ENCODE results near the gene STON2. TPM values are rescaled to one million over a fixed set of nuclear protein-coding genes. Genes with fewer than 3 reads are reported as not detected.

The STON2 gene
- total RNA-seq, 1 experiment from 2014 or later: 8.6 TPM

DNA sequence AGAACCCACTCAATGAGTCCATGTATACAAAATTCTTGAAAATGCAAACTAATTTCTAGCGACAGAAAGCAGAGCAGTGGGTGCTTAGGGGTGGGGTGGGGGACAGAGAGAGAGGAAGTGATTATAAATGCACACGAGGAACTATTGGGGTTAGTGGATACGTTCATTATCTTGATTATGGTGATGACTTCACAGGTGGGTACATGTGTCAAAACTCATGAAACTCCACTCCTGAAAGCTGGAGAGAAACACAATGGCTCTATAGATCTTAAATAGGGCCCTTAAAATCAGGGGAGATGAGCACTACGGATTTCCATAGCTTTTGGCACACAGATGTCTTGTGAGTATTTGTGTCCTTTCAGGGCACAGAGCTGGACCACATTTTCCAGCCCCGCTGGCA lies 59.9 kb downstream of the STON2 start:
- no peak for TF ChIP-seq EZH2 (IDR thresholded peaks at IDR 0.05; ENCODE audit: borderline replicate concordance, low read depth, low read length, poor library complexity, severe bottlenecking)
- TF ChIP-seq, protein P1, sequence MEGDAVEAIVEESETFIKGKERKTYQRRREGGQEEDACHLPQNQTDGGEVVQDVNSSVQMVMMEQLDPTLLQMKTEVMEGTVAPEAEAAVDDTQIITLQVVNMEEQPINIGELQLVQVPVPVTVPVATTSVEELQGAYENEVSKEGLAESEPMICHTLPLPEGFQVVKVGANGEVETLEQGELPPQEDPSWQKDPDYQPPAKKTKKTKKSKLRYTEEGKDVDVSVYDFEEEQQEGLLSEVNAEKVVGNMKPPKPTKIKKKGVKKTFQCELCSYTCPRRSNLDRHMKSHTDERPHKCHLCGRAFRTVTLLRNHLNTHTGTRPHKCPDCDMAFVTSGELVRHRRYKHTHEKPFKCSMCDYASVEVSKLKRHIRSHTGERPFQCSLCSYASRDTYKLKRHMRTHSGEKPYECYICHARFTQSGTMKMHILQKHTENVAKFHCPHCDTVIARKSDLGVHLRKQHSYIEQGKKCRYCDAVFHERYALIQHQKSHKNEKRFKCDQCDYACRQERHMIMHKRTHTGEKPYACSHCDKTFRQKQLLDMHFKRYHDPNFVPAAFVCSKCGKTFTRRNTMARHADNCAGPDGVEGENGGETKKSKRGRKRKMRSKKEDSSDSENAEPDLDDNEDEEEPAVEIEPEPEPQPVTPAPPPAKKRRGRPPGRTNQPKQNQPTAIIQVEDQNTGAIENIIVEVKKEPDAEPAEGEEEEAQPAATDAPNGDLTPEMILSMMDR (conservative IDR thresholded peaks at IDR 0.05; ENCODE audit: low read depth, low read length): no peak
- Histone ChIP-seq H3K27me3 (replicated peaks; ENCODE audit: insufficient read depth, low read depth, low read length, poor library complexity) (no peaks in the 10 kb centered on the region), H3K4me1 (ENCODE audit: insufficient read depth, low read length, poor library complexity, severe bottlenecking) (no peaks in the 10 kb centered on the region), H3K4me3 (ENCODE audit: low read depth, low read length, poor library complexity, severe bottlenecking) (no peak overlapping the region), H3K27ac (ENCODE audit: low read depth, low read length, poor library complexity, severe bottlenecking) (no peak overlapping the region), H3K36me3 (ENCODE audit: insufficient read depth, low read length, poor library complexity, severe bottlenecking) (no peaks in the 10 kb centered on the region), H3K9me3 (ENCODE audit: low read depth, low read length, poor library complexity, severe bottlenecking) (no peaks in the 10 kb centered on the region)
- DNase-seq (ENCODE audit: low spot score): no peak
- BruUV-seq (replicated peaks): no TSS peak
- intact Hi-C loops (cut with micrococcal nuclease; ENCODE audit: unreplicated experiment): no loop called here
- POLR2A ChIA-PET (ENCODE audit: low non-redundant PET): no interaction called here
- CTCF ChIA-PET: no interaction called here

DNA sequence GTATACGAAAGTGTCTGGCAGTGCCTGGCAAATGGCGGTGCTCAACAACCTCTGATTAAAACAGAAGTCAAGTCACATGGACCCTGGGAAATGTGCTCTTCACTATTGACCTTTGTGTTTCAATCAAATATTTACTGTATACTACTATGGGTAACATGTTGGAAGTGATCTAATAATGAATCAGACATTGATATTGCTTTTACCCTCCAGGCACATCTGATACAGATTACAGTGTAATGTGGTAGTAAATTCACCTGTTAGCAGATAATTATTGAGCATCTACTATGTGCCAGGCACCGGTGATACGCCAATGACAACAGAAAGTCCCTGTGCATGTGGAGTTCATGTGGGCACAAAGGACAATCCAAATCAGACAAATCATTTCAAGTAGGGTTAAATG lies 63.1 kb downstream of the STON2 start:
- DNase-seq (ENCODE audit: low spot score): no peak
- no peak overlapping the region for H3K4me3 ChIP-seq (ENCODE audit: low read depth, low read length, poor library complexity, severe bottlenecking)
- ChIA-PET CTCF (no interaction called here), POLR2A (ENCODE audit: low non-redundant PET) (no interaction called here)
- no peaks in the 10 kb centered on the region for H3K36me3 ChIP-seq (ENCODE audit: insufficient read depth, low read length, poor library complexity, severe bottlenecking)
- BruUV-seq (replicated peaks): no TSS peak
- TF ChIP-seq, protein P1 (conservative IDR thresholded peaks at IDR 0.05; ENCODE audit: low read depth, low read length): no peak
- no peak for TF ChIP-seq EZH2 (IDR thresholded peaks at IDR 0.05; ENCODE audit: borderline replicate concordance, low read depth, low read length, poor library complexity, severe bottlenecking)
- H3K27me3 ChIP-seq (replicated peaks; ENCODE audit: insufficient read depth, low read depth, low read length, poor library complexity): no peaks in the 10 kb centered on the region
- no peaks in the 10 kb centered on the region for H3K4me1 ChIP-seq (ENCODE audit: insufficient read depth, low read length, poor library complexity, severe bottlenecking)
- H3K27ac ChIP-seq (ENCODE audit: low read depth, low read length, poor library complexity, severe bottlenecking): no peak overlapping the region
- intact Hi-C loops (cut with micrococcal nuclease; ENCODE audit: unreplicated experiment): no loop called here
- H3K9me3 ChIP-seq (ENCODE audit: low read depth, low read length, poor library complexity, severe bottlenecking): no peaks in the 10 kb centered on the region

DNA sequence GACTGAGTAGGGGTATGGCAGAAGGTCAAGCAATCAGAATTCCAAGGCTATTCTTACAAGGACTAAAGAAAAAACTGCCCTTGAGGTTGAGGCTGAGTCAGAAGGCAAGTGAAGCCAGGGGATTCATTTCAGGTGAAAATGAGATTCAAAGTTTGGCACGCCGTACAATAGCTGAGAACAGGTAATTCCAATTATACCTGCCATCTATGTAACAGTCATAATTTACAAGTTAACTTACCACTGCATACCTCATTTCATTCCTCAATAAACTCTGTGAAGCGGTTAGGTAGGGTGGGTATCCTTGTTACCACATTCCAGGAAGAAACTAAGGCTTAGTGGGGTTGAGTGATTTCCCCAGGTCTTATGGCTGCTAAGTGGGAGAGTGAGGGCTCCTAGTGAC lies 64.1 kb downstream of the STON2 start:
- intact Hi-C loops (cut with micrococcal nuclease; ENCODE audit: unreplicated experiment): no loop called here
- BruUV-seq (replicated peaks): no TSS peak
- no peak for DNase-seq (ENCODE audit: low spot score)
- H3K27me3 ChIP-seq (replicated peaks; ENCODE audit: insufficient read depth, low read depth, low read length, poor library complexity): no peaks in the 10 kb centered on the region
- no peaks in the 10 kb centered on the region for H3K9me3 ChIP-seq (ENCODE audit: low read depth, low read length, poor library complexity, severe bottlenecking)
- no peak for TF ChIP-seq EZH2 (IDR thresholded peaks at IDR 0.05; ENCODE audit: borderline replicate concordance, low read depth, low read length, poor library complexity, severe bottlenecking)
- TF ChIP-seq, protein P1 (conservative IDR thresholded peaks at IDR 0.05; ENCODE audit: low read depth, low read length): no peak
- no peak overlapping the region for H3K4me3 ChIP-seq (ENCODE audit: low read depth, low read length, poor library complexity, severe bottlenecking)
- ChIA-PET POLR2A (ENCODE audit: low non-redundant PET) (no interaction called here), CTCF (no interaction called here)
- H3K27ac ChIP-seq (ENCODE audit: low read depth, low read length, poor library complexity, severe bottlenecking): no peak overlapping the region
- H3K4me1 ChIP-seq (ENCODE audit: insufficient read depth, low read length, poor library complexity, severe bottlenecking): no peaks in the 10 kb centered on the region
- H3K36me3 ChIP-seq (ENCODE audit: insufficient read depth, low read length, poor library complexity, severe bottlenecking): no peaks in the 10 kb centered on the region

Data from A673 (cell line).